ENCODE results near the gene GNAT3.

The GNAT3 gene

DNA sequence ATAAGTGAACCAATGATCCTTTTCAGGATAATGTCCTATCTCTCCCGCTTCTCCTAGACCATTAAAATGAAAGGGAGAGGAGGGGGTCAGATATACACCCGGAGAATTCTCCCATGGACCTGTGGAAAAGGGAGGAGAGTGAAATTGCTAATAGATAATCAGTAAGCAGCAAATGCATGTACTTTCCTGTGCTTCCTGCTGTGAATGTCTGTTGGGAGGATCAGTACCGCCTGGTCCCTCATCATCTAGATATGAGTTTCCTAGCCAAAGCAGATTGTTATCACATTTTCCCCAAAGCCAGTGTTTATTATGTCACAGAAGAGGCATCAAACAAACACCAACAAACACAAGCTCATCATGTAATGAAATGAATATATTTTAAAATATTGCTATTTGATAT, 96.8 kb downstream of the GNAT3 start:
- DNase-seq, result no peak

DNA sequence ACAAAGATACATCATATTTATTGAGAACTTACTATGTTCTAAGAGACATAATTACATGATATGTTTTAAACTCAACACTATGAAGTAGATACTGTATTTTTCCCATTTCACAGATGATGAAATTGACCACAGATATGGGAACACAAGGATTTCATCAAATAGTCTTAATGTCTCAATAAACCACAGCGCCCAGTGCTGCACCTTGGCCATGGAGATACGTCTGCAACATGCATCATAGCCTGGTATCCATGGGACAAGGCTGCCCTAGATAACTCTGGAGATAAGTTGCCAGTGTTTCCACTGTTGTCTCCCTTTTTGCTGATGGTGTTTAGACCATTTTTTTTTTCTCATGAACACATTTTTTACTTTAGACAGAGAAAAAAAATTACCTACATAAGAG, 97.5 kb downstream of the GNAT3 start:
- DNase-seq, result no peak

DNA sequence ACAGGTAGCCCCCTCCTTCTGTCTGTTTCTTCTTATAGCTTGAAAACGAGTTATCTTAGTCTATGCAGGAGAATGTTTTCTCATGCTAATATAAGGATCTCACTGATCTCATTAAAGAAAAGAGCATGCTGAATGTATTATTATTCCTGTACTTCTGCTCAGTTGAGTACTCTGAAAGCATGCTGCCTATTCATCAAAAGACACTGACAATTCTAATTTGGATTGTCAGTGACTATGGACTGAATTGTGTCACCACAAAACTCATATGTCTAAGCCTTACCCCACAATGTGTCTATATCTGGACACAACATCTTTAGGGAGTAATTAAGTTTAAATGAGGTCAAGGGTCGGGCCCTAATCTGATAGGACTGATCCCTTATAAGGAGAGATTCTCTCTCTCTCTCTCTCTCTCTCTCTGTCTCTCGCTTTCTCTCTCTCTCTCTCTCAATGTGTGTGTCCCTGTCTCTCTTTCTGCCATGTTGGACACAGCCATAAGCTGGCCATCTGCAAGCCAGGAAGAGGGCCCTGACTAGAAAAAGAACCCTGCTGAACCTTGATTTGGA, 98.4 kb downstream of the GNAT3 start:
- DNase-seq, result no peak

DNA sequence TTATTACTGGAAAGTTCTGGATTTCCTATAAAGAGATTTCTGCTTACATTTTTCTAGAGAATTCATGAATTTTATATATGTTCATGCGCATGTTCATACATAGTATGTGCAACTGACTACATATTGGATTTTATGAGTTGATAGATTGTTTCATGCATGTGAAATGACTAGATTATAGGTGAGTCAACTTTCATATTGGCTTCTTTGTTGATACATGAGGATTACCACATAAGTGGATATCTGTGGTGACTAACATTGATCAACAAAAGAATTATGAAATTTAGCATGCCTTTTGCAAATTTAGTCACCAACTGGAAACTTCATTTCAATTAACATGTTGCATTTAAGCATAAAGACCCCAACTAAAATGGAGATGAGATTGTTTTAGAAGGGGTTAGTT, 99.0 kb downstream of the GNAT3 start:
- DNase-seq, result no peak

DNA sequence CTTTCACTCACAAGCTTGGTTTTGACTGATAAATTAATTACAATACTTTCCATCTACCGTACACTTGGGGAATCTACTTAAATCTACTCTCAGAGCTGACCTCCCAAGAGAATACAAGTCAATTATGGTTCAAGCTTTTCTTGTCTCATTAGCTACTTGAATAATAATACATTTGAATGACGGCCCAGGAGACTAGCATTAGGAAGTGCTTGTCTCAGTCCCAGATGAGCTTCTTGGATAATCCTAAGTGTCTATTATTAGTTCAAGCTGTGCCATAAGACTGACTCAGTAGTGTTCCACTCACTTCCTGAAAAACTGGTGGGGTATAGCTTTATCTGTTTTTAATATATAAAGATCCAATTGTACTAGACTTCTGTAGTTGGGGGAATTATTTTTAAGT, 100.2 kb downstream of the GNAT3 start:
- no peak for DNase-seq

DNA sequence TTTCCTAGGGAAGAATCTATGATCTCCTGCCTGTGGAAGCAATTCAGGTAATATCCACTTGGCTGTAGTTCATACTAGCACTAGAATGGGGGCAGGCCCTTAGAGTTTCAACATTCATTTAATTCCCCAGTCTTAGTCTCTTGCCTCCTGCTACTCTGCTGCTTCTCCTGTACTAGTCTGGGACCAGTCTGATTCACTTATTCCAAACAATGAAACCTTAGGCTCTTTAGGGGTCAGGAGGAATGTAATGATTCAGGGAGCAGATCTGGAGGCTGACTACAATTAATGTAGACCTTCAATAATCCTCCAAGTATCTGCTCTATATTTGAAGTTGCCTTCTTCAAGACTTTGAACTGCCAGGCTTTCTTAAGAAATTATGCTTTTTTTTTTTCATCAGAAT, 101.8 kb downstream of the GNAT3 start:
- no peak for DNase-seq

Measured in DMS153 (cell line).